Hippocampal formation (tissue), 2 donors: Measurements from ENCODE around the gene RPRD1B.
A peak's percentile ranks its signal among the peaks of the same experiment; 100 is the strongest.

ENCODE experiments used
- DNase-seq, 2 donors: peaks; one replicate each; lab custom pipeline; 2025; lab: John Stamatoyannopoulos, UW

Gene RPRD1B

GRCh38 chr20:38033330-38034107 lies at the start of gene RPRD1B, which contains the start of gene TTI1:
Gene RPRD1B, plus strand, starts transcription at chr20:38033746. Its CDS starts 202 bp downstream, at chr20:38033948.
Gene TTI1, minus strand, starts transcription at chr20:38033456. Its CDS starts 19,640 bp downstream, at chr20:38013816.
- DNase-seq: peak; percentile 86 to 91

- DNase-seq: peak in 1 of 2 donors; percentile 60
These were observed 49.3 kb upstream of the RPRD1B start for GRCh38 chr20:37984018-37984785.

- no peak for DNase-seq
These were observed 47.3 kb upstream of the RPRD1B start for GRCh38 chr20:37986044-37986858.

- DNase-seq: peak; percentile 28 to 35
These were observed 46.5 kb upstream of the RPRD1B start for GRCh38 chr20:37986873-37987601.

- no peak for DNase-seq
These were observed 45.8 kb upstream of the RPRD1B start for GRCh38 chr20:37987602-37988290.

GRCh38 chr20:37988306-37988954 lies 45.1 kb upstream of the RPRD1B start:
- no peak for DNase-seq

GRCh38 chr20:37989601-37990295 lies 43.8 kb upstream of the RPRD1B start:
- DNase-seq: no peak

GRCh38 chr20:37990571-37991151 lies 42.9 kb upstream of the RPRD1B start:
- DNase-seq: no peak

GRCh38 chr20:37991157-37991866 lies 42.2 kb upstream of the RPRD1B start:
- no peak for DNase-seq

- no peak for DNase-seq
These were observed 41.6 kb upstream of the RPRD1B start for GRCh38 chr20:37991908-37992307.

- no peak for DNase-seq
These were observed 40.6 kb upstream of the RPRD1B start for GRCh38 chr20:37992802-37993409.

GRCh38 chr20:37994512-37994911 lies 39.0 kb upstream of the RPRD1B start:
- DNase-seq: no peak

- no peak for DNase-seq
These were observed 37.5 kb upstream of the RPRD1B start for GRCh38 chr20:37995856-37996605.

- DNase-seq: no peak
These were observed 36.0 kb upstream of the RPRD1B start for GRCh38 chr20:37997516-37997915.

- peak in 1 of 2 donors; percentile 46 for DNase-seq
These were observed 33.9 kb upstream of the RPRD1B start for GRCh38 chr20:37999526-38000263.

- DNase-seq: no peak
These were observed 33.3 kb upstream of the RPRD1B start for GRCh38 chr20:38000293-38000692.
